ENCODE results near the gene DDOST.

DDOST gene

DNA sequence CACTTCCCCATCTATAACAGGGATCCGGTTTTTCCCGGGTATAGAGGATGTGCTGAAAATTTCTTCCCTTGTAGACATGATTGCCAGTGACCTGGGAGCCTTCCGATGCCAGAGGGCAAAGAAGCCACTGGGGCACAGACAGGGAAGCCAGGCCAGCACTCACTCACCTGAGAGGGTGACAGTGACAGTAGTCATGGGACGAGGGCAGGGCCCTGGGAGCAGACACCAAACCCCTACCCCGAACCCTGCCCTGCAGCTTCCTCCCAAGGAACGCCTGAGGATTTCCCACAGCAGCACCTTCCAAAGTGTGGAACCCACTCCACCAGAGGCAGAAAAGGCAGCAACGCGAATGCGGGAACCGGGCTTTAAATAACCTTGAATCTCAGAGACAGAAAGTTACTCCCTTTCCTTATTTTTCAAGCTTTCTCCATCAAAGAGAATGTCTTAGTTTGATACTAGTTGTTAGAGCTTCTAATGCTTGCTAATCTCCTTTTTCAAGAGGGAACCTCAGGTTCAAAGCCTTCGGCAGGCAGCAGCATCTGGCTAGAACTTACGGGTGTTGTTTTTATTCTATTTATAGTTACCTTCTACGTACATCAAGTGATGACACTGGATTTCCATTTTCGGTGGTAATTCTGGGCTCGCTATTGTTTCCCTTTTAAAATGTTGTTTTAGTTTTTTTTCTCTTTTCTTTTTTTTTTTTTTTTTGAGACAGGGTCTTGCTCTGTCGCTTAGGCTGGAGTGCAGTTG, 2.8 kb downstream of the DDOST start:
- H3K36me3 ChIP-seq (ENCODE audit: control insufficient read depth in 1 of 2, insufficient read depth in 2 of 2, low read length in 2 of 2): peaks cover 39 to 45% of the 10 kb centered on the region in 2 donors
- no peaks in the 10 kb centered on the region for H3K27me3 ChIP-seq (ENCODE audit: low read depth, low read length)
- no peak overlapping the region for H3K4me3 ChIP-seq (ENCODE audit: low read depth in 1 of 2, low read length in 2 of 2)
- H3K9me3 ChIP-seq (ENCODE audit: control insufficient read depth in 1 of 2, low read length in 2 of 2): no peaks in the 10 kb centered on the region
- peaks cover 0 to 21% of the 10 kb centered on the region in 2 donors for H3K4me1 ChIP-seq (ENCODE audit: control insufficient read depth in 1 of 2, insufficient read depth in 2 of 2, low read length in 2 of 2)
- H3K27ac ChIP-seq (ENCODE audit: low read length): no peak overlapping the region

GRCh38 chr1:20657024-20657423, 4.1 kb downstream of the DDOST start:
- peaks cover 0 to 17% of the 10 kb centered on the region in 2 donors for H3K4me1 ChIP-seq (ENCODE audit: control insufficient read depth in 1 of 2, insufficient read depth in 2 of 2, low read length in 2 of 2)
- H3K27me3 ChIP-seq (ENCODE audit: low read depth, low read length): no peaks in the 10 kb centered on the region
- H3K27ac ChIP-seq (ENCODE audit: low read length): no peak overlapping the region
- H3K9me3 ChIP-seq (ENCODE audit: control insufficient read depth in 1 of 2, low read length in 2 of 2): no peaks in the 10 kb centered on the region
- H3K4me3 ChIP-seq (ENCODE audit: low read depth in 1 of 2, low read length in 2 of 2): no peak overlapping the region
- H3K36me3 ChIP-seq (ENCODE audit: control insufficient read depth in 1 of 2, insufficient read depth in 2 of 2, low read length in 2 of 2): peaks cover 51 to 52% of the 10 kb centered on the region in 2 donors

DNA sequence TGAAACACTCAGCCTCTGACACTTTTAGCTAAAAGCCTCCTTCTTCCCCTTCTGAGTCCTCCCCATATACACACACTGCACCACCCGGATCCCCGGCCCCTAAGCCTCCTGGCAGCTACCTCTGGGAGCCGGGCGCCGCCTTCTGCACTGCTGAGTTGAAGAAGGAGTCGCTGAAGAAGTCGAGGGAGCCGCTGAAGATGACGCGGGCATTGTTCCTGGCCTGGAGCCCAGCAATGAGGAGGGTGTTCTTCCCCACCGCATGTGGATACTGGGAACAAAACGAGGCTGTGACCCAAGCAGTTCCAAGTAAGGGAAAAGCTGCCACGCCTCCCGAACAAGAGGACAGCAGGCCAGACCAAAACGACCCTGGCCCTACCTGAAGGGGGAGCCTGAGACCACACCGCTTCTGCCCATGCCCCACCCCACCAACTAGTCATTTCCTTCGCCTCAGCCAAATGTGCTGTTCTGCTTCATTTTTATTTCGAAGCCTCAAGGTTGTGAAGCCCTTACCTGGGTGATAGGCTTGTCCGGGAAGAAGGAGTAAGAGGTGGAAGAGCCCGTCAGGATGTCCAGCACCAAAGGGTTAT, 7.0 kb downstream of the DDOST start:
- H3K27ac ChIP-seq (ENCODE audit: low read length): no peak overlapping the region
- no peak overlapping the region for H3K4me3 ChIP-seq (ENCODE audit: low read depth in 1 of 2, low read length in 2 of 2)
- H3K9me3 ChIP-seq (ENCODE audit: control insufficient read depth in 1 of 2, low read length in 2 of 2): no peaks in the 10 kb centered on the region
- peaks cover 66 to 72% of the 10 kb centered on the region in 2 donors for H3K36me3 ChIP-seq (ENCODE audit: control insufficient read depth in 1 of 2, insufficient read depth in 2 of 2, low read length in 2 of 2)
- no peaks in the 10 kb centered on the region for H3K4me1 ChIP-seq (ENCODE audit: control insufficient read depth in 1 of 2, insufficient read depth in 2 of 2, low read length in 2 of 2)
- no peaks in the 10 kb centered on the region for H3K27me3 ChIP-seq (ENCODE audit: low read depth, low read length)

- peaks cover 70 to 81% of the 10 kb centered on the region in 2 donors for H3K36me3 ChIP-seq (ENCODE audit: control insufficient read depth in 1 of 2, insufficient read depth in 2 of 2, low read length in 2 of 2)
- no peak overlapping the region for H3K4me3 ChIP-seq (ENCODE audit: low read depth in 1 of 2, low read length in 2 of 2)
- no peaks in the 10 kb centered on the region for H3K27me3 ChIP-seq (ENCODE audit: low read depth, low read length)
- no peak overlapping the region for H3K27ac ChIP-seq (ENCODE audit: low read length)
- no peaks in the 10 kb centered on the region for H3K4me1 ChIP-seq (ENCODE audit: control insufficient read depth in 1 of 2, insufficient read depth in 2 of 2, low read length in 2 of 2)
- H3K9me3 ChIP-seq (ENCODE audit: control insufficient read depth in 1 of 2, low read length in 2 of 2): no peaks in the 10 kb centered on the region
Observed at GRCh38 chr1:20652300-20652699, 8.9 kb downstream of the DDOST start.

DNA sequence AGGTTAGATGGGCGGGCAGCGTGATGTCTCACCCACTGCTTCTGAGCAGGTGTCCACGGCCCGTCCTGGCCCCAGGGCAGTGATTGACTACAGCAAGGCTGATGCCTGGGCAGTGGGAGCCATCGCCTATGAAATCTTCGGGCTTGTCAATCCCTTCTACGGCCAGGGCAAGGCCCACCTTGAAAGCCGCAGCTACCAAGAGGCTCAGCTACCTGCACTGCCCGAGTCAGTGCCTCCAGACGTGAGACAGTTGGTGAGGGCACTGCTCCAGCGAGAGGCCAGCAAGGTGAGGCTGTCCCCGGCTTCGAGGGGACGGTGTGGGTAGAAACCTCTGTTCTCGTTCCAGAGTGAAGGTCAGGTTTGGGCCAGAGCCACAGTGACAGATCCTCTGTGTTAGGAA, 12.2 kb downstream of the DDOST start:
- H3K9me3 ChIP-seq (ENCODE audit: control insufficient read depth in 1 of 2, low read length in 2 of 2): no peaks in the 10 kb centered on the region
- no peaks in the 10 kb centered on the region for H3K27me3 ChIP-seq (ENCODE audit: low read depth, low read length)
- no peak overlapping the region for H3K4me3 ChIP-seq (ENCODE audit: low read depth in 1 of 2, low read length in 2 of 2)
- no peak overlapping the region for H3K27ac ChIP-seq (ENCODE audit: low read length)
- peaks cover 58 to 76% of the 10 kb centered on the region in 2 donors for H3K36me3 ChIP-seq (ENCODE audit: control insufficient read depth in 1 of 2, insufficient read depth in 2 of 2, low read length in 2 of 2)
- no peaks in the 10 kb centered on the region for H3K4me1 ChIP-seq (ENCODE audit: control insufficient read depth in 1 of 2, insufficient read depth in 2 of 2, low read length in 2 of 2)

DNA sequence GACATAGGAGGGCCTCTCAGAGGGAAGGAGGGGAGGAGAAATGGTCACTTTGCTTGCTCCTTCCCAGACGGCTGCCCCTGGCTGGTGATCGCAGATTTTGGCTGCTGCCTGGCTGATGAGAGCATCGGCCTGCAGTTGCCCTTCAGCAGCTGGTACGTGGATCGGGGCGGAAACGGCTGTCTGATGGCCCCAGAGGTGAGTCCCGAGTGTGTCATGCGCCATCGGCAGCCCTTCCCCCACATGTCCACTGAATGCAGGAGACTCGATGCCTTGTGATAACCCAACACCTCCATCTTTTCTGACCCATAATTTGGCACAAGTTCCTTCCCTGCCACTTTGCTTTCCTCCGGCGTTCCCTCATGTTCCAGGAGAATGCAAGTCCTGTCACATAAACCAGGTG, 12.7 kb downstream of the DDOST start:
- no peaks in the 10 kb centered on the region for H3K4me1 ChIP-seq (ENCODE audit: control insufficient read depth in 1 of 2, insufficient read depth in 2 of 2, low read length in 2 of 2)
- peaks cover 53 to 76% of the 10 kb centered on the region in 2 donors for H3K36me3 ChIP-seq (ENCODE audit: control insufficient read depth in 1 of 2, insufficient read depth in 2 of 2, low read length in 2 of 2)
- no peaks in the 10 kb centered on the region for H3K9me3 ChIP-seq (ENCODE audit: control insufficient read depth in 1 of 2, low read length in 2 of 2)
- no peaks in the 10 kb centered on the region for H3K27me3 ChIP-seq (ENCODE audit: low read depth, low read length)
- no peak overlapping the region for H3K27ac ChIP-seq (ENCODE audit: low read length)
- H3K4me3 ChIP-seq (ENCODE audit: low read depth in 1 of 2, low read length in 2 of 2): no peak overlapping the region

DNA sequence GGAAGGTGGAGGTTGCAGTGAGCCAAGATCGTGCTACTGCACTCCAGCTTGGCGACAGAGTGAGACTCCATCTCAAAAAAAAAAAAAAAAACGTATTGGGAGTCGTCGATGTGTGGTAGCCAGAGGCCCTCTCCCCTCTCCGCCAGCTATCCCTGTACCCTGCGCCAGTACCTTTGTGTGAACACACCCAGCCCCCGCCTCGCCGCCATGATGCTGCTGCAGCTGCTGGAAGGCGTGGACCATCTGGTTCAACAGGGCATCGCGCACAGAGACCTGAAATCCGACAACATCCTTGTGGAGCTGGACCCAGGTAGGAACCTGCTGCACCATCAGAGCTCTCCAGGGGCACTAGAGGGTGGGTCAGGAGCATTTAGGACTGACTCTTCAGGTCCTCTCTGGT, 15.8 kb downstream of the DDOST start:
- H3K4me1 ChIP-seq (ENCODE audit: control insufficient read depth in 1 of 2, insufficient read depth in 2 of 2, low read length in 2 of 2): no peaks in the 10 kb centered on the region
- no peaks in the 10 kb centered on the region for H3K9me3 ChIP-seq (ENCODE audit: control insufficient read depth in 1 of 2, low read length in 2 of 2)
- no peak overlapping the region for H3K27ac ChIP-seq (ENCODE audit: low read length)
- no peaks in the 10 kb centered on the region for H3K27me3 ChIP-seq (ENCODE audit: low read depth, low read length)
- H3K36me3 ChIP-seq (ENCODE audit: control insufficient read depth in 1 of 2, insufficient read depth in 2 of 2, low read length in 2 of 2): peaks cover 52 to 79% of the 10 kb centered on the region in 2 donors
- no peak overlapping the region for H3K4me3 ChIP-seq (ENCODE audit: low read depth in 1 of 2, low read length in 2 of 2)

GRCh38 chr1:20644416-20644815, 16.8 kb downstream of the DDOST start:
- Histone ChIP-seq H3K27me3 (ENCODE audit: low read depth, low read length) (no peaks in the 10 kb centered on the region), H3K27ac (ENCODE audit: low read length) (no peak overlapping the region), H3K9me3 (ENCODE audit: control insufficient read depth in 1 of 2, low read length in 2 of 2) (no peaks in the 10 kb centered on the region), H3K36me3 (ENCODE audit: control insufficient read depth in 1 of 2, insufficient read depth in 2 of 2, low read length in 2 of 2) (peaks cover 49 to 77% of the 10 kb centered on the region in 2 donors), H3K4me1 (ENCODE audit: control insufficient read depth in 1 of 2, insufficient read depth in 2 of 2, low read length in 2 of 2) (no peaks in the 10 kb centered on the region), H3K4me3 (ENCODE audit: low read depth in 1 of 2, low read length in 2 of 2) (no peak overlapping the region)

DNA sequence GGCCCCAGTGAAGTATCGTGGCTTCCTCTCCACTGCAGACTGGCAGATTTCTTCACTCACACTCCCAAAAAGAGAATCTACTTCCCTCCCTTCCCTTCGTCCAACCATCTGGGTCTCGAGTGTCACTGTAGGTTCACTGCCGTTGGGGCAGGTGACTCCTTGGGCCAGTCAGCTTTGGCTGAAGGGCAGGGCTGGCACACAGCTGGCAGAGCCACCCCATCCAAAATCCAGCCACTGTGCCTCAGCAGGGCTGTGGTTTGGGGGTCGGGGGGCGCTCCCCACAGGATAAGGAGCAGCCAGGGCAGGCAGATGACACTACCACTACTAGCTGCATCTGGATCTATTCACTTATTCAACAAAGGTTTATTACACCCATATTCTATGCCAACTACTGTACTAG, 18.1 kb downstream of the DDOST start:
- Histone ChIP-seq H3K9me3 (ENCODE audit: control insufficient read depth in 1 of 2, low read length in 2 of 2) (no peaks in the 10 kb centered on the region), H3K4me1 (ENCODE audit: control insufficient read depth in 1 of 2, insufficient read depth in 2 of 2, low read length in 2 of 2) (no peaks in the 10 kb centered on the region), H3K27ac (ENCODE audit: low read length) (no peak overlapping the region), H3K27me3 (ENCODE audit: low read depth, low read length) (no peaks in the 10 kb centered on the region), H3K4me3 (ENCODE audit: low read depth in 1 of 2, low read length in 2 of 2) (no peak overlapping the region), H3K36me3 (ENCODE audit: control insufficient read depth in 1 of 2, insufficient read depth in 2 of 2, low read length in 2 of 2) (peaks cover 47 to 77% of the 10 kb centered on the region in 2 donors)

GRCh38 chr1:20641975-20642374, 19.2 kb downstream of the DDOST start:
- no peak overlapping the region for H3K4me3 ChIP-seq (ENCODE audit: low read depth in 1 of 2, low read length in 2 of 2)
- H3K36me3 ChIP-seq (ENCODE audit: control insufficient read depth in 1 of 2, insufficient read depth in 2 of 2, low read length in 2 of 2): peaks cover 53 to 80% of the 10 kb centered on the region in 2 donors
- no peaks in the 10 kb centered on the region for H3K9me3 ChIP-seq (ENCODE audit: control insufficient read depth in 1 of 2, low read length in 2 of 2)
- H3K27ac ChIP-seq (ENCODE audit: low read length): no peak overlapping the region
- no peaks in the 10 kb centered on the region for H3K27me3 ChIP-seq (ENCODE audit: low read depth, low read length)
- no peaks in the 10 kb centered on the region for H3K4me1 ChIP-seq (ENCODE audit: control insufficient read depth in 1 of 2, insufficient read depth in 2 of 2, low read length in 2 of 2)

GRCh38 chr1:20640183-20640597, 21.0 kb downstream of the DDOST start:
- Histone ChIP-seq H3K4me1 (ENCODE audit: control insufficient read depth in 1 of 2, insufficient read depth in 2 of 2, low read length in 2 of 2) (no peaks in the 10 kb centered on the region), H3K9me3 (ENCODE audit: control insufficient read depth in 1 of 2, low read length in 2 of 2) (no peaks in the 10 kb centered on the region), H3K36me3 (ENCODE audit: control insufficient read depth in 1 of 2, insufficient read depth in 2 of 2, low read length in 2 of 2) (peaks cover 47 to 73% of the 10 kb centered on the region in 2 donors), H3K27ac (ENCODE audit: low read length) (no peak overlapping the region), H3K4me3 (ENCODE audit: low read depth in 1 of 2, low read length in 2 of 2) (no peak overlapping the region), H3K27me3 (ENCODE audit: low read depth, low read length) (no peaks in the 10 kb centered on the region)
